ENCODE results near the gene MAN1C1.

Gene MAN1C1

DNA sequence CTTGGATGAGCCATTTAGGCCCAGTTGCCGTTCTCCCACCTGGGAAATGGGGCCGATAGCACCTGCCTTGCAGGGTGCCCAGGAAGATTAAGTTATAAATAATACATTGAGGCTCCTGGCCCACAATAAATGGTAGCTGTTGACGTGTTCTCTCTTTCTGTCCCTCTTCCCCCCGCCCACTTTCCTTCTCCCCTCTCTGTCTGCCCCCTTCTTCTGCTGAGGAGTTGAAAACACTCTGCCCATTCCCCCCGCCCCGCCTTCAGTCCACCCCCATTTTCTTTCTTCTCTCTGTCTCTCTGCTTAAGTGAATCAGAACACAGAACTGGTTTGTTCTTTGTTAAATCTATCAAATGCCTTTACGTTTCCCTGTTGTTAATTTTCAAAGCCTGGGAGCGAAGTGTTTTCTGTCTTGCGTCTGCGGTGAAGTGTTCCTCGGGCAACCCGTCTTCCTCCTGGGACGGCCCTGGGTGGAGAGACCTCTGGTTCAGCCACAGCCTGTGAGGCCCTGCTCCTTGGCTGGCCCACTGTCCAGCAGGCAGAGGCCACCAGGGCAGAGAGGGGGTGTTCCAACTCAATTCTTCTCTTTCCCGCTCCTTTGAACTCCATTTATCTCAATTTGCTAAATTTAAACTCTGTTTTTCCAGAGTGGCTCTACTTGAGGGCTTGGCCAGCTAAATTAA is 154.1 kb downstream of the MAN1C1 start:
- in situ Hi-C loops (cut with HindIII; ENCODE audit: low sequenced_read_pairs): no loop called here

DNA sequence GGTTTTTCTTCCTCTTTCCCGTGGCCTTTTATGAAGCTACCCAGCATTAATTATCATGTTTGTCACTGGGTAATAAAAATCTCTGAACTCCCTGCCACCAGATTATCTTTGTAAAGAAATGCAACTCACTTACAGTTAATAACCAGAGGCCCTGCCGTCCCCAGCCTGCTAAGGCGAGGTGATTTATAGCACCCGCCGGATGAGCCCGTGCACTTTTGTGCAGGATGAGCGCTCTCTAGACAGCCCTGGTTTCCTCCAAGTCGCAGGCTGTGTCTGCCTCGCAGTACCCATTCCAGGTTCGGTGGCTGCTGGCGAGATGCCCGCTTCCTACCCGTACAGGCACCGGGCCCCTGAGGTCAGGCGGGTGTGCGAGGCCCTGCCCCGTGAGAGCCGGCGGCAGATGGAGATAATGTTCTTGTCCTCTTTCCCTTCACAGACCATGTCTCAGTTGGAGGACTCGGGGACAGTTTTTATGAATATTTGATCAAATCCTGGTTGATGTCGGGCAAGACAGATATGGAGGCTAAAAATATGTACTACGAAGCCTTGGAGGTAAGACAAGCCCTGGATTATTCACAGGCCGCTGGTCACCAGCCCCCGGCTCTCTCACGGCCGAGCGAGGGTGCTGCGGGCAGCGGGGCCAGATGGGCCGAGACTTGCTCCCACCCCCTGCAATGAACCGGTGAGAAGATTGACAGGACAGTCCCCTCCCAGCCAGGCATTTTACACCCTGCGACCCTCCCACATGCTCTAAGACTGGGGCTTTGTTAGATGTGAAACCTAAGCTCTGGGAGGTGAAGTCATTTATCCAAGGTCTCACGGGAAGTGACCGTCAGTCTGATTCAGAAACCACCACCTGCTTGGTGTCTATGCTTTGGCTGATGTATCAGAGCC is 154.9 kb downstream of the MAN1C1 start:
- in situ Hi-C loops (cut with HindIII; ENCODE audit: low sequenced_read_pairs): no loop called here

DNA sequence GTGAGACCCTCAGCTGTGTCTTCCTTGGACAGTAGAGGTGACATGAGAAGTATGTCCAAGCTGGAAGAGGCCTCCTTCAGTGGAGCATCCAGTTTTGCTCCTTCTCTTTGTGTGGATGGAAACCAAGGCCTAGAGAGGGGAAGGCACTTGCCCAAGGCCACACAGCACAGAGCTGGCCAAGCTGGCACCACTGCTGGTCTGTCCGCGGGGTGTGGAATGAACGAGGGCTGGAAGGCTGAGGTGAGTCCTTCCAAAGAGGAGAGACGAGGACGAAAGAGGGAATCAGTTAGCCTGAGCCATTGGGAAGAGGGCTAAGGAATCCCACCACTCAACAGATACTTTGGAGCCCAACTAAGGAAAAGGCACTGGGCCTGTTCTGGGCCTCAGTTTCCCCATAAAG is 155.6 kb downstream of the MAN1C1 start:
- in situ Hi-C loops (cut with HindIII; ENCODE audit: low sequenced_read_pairs): no loop called here

DNA sequence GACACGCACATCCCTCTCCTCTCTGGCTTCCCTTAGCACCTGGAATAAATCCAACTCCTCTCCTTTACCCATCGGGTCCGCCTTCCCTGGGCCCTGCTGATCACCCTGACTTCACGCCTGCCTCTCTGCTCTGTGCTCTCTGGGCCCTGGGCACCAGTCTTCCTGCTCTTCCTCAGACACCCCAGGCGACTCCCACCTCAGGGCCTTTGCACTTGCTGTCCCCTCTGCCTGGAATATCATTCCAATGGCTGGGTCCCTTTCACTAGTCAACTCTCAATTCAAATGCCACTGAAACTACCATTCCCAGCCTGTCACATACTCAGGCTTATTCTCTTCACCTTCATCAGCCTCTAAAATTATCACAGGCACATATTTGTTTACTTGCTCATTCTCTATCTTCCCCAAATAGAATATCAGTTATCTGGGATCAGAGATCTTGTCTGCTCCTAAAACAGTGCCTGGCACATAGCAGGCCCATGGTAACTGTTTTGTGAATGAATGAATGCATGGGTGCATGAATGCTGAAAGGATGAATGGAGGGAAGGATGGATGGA is 156.2 kb downstream of the MAN1C1 start:
- in situ Hi-C loops (cut with HindIII; ENCODE audit: low sequenced_read_pairs): no loop called here

DNA sequence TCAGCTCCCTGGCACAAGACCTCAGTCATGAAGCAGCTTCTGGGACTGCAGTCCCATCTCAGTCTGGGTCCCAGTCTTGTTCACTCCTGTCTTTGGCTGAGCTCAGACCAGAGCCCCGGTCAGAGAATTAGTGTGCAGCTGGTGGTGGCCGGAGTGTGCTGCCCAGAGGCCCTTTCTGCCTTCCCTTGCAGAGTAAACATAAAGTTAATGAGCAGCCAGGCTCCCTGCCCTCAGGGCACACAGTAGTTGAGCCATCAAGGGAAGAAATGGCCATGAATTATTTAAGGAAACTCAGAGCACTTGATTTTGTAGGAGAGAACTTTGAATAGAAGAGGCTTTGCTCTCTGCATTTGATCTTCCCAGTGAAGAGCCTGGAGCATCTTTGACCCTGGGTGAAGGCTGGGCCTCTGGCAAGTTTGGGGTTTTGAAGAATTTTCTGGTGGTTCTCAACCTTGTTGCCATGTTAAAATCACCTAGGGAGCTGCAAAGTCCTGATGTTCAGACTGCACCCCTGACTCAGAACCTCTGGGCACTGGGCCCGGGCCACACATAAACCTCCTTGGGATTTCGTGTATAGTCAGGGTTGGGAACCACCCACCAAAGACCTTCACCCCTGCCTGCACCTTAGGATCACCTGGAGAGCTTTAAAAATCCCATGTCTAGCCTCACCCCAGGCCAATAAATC is 157.0 kb downstream of the MAN1C1 start:
- in situ Hi-C loops (cut with HindIII; ENCODE audit: low sequenced_read_pairs): no loop called here

DNA sequence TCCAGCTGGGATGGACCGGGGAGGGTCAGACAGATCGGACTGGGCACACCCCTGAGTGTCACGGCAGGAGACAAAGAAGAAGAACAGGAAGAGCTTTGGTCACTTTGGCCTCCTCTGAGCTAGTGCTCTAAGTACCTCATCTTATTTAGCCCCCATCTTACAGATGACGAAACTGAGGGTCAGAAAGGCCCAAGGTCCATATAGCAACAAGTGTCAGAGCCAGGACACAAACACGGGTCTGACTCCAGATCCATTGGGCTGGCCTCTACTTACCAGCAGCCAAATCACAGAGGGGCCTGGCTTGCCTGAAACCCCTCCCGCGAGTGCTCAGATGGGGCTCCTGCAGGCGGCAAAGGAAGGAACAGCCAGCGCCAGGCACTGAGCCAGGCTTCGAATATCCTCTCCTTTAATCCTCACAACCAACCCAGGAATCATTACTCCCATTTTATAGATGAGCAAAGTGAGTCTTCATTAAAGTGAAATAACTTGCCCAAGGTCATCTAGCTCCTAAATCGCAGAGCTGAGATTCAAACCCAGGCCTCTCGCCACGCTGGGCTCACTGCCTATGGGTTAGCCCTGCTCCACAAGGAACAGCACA is 157.7 kb downstream of the MAN1C1 start:
- in situ Hi-C loops (cut with HindIII; ENCODE audit: low sequenced_read_pairs): no loop called here

DNA sequence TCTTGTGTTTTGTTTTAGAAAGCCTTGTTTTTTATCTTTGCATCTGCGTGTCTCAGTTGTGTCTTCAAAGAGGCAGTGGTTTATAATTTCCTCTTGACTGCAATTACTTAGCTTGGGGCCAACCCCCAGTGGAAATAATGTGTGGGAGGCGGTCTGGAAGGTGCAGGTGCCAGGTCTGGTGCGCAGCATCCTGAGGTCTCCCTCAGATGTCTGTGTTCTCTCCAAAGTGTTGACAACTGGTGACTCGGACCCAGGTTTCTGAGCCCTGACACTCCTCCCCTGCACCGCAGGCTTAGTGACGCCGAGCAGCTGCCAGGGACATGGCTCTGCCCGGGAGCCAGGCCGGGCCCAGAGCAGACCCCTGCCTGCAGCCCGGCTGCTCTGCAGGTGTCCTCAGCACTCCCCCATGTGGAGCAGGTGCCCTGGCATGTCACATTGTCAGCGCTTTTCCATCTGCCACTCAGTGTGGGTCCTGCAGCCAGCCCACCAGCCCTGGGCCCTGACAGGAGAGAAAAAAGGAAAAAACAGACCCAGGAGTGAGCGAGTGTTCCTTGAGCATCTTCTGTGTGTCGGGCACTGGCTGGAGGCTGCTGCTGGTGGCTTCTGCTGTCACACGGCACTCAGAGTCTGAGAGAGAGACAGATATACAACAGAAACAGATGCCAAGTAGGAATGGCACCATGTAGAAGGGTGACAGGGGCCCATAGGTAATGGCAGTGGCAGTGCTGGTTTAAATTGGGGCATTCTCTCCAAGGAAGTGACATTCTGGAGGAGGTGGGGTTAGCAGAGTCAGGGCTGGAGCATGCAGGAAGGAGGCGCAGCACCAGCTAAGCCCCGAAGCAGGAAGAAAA is 158.6 kb downstream of the MAN1C1 start:
- in situ Hi-C loops (cut with HindIII; ENCODE audit: low sequenced_read_pairs): no loop called here

DNA sequence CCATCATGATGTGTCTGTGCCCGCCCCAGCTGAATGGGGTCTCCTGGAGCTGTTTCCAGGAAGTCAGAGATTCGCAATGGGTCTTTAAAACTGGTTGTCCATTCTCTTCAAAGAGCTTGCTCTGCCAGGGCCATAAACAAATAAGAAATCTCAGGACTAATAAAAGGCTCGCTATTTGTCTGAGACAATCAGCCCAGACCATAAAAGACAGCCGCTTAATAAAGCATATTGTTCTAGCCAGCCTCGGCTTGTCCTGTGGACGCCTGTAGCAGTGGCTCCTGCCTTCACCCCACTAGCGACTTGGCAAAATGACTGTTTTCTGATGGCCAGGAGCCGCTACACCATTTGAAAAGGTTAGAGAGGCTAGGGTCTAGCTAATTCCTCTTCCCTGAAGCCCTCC is 162.8 kb downstream of the MAN1C1 start:
- in situ Hi-C loops (cut with HindIII; ENCODE audit: low sequenced_read_pairs): no loop called here

DNA sequence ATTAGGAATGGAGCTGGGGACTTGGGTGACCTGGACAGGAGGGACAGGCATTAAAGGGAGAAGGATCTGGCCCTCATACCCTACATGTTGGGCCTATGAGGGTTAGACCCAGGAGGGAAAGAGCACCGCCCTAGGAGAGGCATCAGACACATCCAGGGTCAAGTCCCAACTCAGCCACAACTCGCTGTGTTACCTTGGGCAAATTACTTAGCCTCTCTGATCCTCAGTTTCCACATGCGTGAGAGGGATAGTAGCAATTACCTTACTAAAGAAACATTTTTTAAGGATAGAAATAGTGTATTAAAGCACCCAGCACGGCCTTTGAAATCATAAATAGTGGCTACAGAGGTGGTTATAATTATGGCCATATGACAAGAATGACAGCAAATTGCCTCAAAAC is 163.3 kb downstream of the MAN1C1 start:
- in situ Hi-C loops (cut with HindIII; ENCODE audit: low sequenced_read_pairs): loop anchor here (10.0 kb wide), 1 partner anchor 185 kb away; no protein-coding TSS in a partner anchor

DNA sequence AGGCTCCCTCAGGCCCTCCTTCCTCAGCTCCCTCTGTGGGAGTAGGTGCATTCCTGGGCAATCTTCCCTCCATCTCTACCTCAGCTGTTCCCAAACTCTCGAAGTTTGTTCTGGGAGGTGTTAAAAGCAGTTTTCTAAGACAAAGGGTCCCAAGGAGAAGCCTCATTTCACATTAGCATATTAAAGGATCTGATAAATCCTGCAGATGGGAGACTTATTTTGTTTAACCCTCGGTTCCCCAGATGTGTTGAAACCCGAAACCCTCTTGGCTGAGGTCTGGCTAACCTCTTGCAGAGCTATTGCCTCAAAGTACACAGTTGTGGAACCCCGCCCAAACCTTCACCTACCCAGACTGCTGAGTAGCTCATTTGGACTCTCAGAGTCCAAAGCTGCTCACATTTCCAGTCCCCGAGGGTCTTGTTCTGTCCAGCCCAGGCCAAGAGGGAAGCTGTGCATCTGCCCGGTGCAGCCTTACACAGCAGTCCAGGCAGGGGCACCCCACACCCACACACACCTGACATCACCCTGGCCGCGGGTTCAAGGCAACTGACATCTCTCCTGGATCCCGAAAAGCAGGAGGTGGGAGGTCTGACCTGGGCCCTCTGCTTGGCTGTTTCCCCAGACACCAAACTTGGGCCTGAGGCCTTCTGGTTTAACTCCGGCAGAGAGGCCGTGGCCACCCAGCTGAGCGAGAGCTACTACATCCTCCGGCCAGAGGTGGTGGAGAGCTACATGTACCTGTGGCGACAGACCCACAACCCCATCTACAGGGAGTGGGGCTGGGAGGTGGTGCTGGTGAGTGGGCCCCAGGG is 163.9 kb downstream of the MAN1C1 start:
- in situ Hi-C loops (cut with HindIII; ENCODE audit: low sequenced_read_pairs): loop anchor here (10.0 kb wide), 1 partner anchor 186 kb away; no protein-coding TSS in a partner anchor

DNA sequence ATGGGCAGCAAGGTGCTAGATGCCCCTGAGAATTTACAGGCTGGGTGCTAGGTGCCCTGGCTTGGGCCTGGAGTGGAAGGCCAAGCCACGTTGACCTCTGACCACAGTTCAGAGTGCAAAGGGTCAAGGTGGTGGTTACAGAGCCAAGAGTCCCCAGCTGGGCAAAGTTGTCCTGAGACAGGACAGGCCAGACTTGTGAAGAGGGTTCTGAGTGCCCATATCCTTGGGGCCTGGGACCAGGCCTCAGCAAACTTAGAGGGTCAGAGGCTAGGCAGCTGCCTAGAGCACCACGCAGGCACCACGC is 164.5 kb downstream of the MAN1C1 start:
- in situ Hi-C loops (cut with HindIII; ENCODE audit: low sequenced_read_pairs): loop anchor here (10.0 kb wide), 1 partner anchor 186 kb away; no protein-coding TSS in a partner anchor

DNA sequence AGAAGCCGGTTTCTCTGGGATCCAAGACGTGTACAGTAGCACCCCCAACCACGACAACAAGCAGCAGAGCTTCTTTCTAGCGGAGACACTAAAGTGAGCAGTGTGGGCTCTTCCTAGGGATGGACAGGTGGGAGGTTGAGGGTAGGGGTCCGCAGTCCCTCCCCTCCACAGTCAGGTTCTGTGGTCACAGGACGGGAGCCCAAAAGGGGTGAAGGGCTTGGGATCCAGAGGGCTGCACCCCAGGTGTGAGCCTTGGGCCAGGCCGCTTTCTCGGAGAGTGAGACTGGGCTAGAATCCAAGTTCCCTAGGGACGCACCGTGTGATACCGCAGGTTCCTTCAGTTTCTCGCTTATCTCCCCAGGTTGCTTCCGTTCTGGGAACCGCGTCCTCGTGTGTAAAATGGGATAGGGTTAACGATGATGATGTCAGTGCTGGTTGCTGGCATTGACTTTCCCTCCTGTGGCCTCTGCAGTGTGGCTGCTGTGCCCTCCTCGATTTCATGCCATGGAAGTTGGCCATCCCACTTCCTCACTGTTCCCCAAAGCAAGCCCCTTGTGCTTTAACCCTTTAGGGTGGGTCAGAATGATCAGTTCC is 166.1 kb downstream of the MAN1C1 start:
- in situ Hi-C loops (cut with HindIII; ENCODE audit: low sequenced_read_pairs): loop anchor here (10.0 kb wide), 1 partner anchor 188 kb away; no protein-coding TSS in a partner anchor

DNA sequence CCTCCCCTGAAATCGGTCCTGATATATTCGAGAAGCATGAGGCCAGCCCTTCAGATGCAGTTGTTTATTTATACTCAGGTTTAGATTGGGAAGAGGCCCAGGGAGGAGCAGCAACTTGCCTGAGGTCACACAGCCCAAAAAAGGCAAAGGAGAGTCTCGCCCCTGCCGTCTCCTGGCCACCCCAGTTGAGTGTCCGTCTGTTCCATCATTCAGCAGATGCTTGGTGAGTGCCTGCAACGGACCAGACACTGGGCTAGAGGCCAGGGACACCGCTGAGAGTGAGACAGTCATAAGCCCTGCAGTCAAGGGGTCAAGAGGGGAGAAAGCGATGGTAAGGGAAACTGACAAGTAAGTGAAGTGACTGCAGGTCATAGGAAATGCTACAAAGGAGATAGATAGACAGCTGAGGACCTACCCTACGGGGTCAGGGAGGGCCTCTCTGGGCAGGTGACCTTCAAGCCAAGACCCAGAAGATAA is 168.0 kb downstream of the MAN1C1 start:
- in situ Hi-C loops (cut with HindIII; ENCODE audit: low sequenced_read_pairs): loop anchor here (5.0 to 10.0 kb wide), 2 partner anchors 32 to 190 kb away; no protein-coding TSS in a partner anchor

DNA sequence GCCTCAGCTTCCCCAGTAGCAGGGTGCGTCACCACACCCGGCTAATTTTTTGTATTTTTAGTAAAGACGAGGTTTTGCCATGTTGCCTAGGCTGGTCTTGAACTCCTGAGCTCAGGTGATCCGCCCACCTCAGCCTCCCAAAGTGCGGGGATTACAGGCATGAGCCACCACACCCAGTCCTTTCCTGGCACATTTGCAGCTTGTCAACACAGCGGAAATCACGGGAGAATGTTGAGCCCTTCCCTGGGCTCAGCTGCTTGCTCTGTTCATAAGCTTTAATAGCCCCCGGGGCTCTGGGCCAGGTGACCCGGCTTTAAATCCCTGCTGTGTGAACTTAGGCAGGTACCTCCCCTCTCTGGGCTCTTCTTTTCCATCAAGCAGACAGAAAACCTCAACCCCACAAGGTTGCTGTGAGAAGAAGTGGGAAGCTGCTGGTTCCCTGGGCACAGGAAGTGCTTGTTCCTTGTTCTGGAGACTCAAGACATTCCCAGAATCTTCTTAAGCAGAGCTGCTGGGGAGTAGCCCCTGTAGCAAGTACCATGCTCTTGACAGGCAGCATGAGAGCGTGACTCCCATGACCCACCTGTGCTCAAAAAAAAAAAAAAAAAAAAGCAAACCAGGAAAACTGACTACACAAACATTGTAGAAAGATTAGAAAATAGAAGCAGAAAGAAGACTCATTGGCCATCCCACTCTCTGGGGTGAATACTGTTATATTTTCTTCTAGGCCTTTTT is 168.9 kb downstream of the MAN1C1 start:
- in situ Hi-C loops (cut with HindIII; ENCODE audit: low sequenced_read_pairs): loop anchor here (5.0 to 10.0 kb wide), 2 partner anchors 33 to 191 kb away; no protein-coding TSS in a partner anchor

DNA sequence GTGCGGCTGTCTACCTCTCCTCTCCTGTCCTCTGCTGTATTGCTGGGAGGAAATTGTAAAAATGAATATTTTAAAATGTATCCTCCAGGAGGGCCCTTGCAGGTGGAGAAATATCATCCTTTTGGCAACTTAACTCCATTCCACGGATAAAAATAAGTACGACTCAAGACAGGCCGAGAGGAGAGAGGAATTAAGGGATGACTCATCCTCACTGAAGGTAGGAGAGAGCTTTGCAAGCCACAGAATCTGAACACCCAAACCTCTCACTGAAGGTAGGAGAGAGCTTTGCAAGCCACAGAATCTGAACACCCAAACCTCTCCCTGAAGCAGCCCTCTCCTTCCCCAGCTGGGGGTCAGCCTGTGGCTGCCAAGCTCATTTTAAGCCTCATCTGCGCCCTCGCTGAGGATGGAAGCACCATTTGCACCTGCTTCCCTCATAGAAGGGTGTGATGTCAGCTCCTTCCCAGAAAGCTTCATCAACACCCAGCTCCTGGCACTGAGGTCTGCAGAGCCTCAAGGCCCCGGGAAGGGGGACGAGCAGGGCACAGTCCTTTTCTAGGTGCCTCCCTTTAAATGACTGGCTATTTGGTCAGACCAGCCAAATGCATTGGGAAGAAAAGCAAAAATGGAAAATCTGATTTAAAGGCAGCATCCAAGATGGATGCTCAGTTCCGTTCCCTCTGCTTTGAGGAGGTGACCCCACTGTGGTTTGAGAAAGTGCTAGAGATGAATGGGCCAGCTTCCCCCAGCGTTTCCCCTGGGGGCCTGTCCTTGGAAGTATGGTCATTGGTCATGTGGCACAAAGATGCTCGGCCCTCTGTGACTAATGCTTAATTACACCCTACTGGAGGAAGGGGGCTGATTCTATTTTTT is 170.5 kb downstream of the MAN1C1 start:
- in situ Hi-C loops (cut with HindIII; ENCODE audit: low sequenced_read_pairs): loop anchor here (5.0 to 10.0 kb wide), 2 partner anchors 35 to 192 kb away; no protein-coding TSS in a partner anchor

DNA sequence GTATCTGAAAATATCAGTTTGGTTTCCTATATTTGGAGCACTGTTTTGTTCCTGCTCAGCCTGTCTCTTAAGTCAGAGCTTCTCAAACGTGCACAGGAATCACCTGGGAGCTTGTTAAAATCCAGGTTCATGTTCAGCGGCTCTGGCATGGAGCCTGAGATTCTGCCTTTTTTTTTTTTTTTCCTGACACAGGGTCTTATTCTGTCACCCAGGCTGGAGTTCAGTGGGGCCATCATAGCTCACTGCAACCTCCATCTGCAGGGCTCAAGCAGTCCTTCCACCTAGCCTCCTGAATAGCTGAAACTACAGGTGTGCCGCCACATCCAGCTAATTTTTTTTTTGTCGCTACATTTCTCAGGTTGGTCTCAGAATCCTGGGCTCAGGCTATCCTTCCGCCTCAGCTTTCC is 171.2 kb downstream of the MAN1C1 start:
- in situ Hi-C loops (cut with HindIII; ENCODE audit: low sequenced_read_pairs): loop anchor here (5.0 to 10.0 kb wide), 2 partner anchors 35 to 193 kb away; no protein-coding TSS in a partner anchor

DNA sequence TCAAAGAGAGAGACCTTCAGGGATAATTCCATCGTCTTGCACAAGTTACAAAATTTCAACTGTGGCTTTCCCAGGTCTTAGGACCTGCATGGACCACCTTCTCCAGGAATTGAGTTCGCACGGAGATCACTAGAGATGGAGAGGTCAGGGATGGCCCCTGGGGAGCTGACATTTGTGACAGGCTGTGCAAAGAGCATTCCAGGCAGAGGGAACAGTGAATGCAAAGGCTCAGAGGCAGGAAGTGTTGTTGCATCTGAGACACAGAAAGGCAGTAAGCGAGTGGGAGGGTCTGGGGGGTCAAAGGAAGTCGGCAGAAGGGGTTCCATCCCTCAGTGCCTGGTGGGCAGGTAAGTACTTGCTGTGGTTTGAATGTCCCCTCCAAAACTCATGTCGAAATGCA is 173.9 kb downstream of the MAN1C1 start:
- in situ Hi-C loops (cut with HindIII; ENCODE audit: low sequenced_read_pairs): no loop called here

Measured in endothelial cell of hepatic sinusoid (primary cell).